H1 (cell line): ENCODE data around the gene BOD1L2.

Experiments
- EGR1 ChIP-seq: IDR thresholded peaks from 2 replicates; pipeline ENCODE4 v1.6.1; 2011; ENCODE audit warnings: low read depth, low read length, borderline replicate concordance
- EP300 ChIP-seq, 2 experiments: IDR thresholded peaks; 1 replicate in 1 of 2; 2 replicates in 1 of 2; pipeline ENCODE4 v1.6.1; 2011 to 2012; ENCODE audit warnings: low read depth in 2 of 2, low read length in 2 of 2, mild to moderate bottlenecking in 2 of 2, borderline replicate concordance in 1 of 2, inconsistent platforms in 1 of 2, moderate library complexity in 1 of 2
- POLR2AphosphoS5 ChIP-seq: IDR thresholded peaks from 2 replicates; pipeline ENCODE4 v1.6.1; 2011; ENCODE audit warnings: low read depth, low read length
- RAD21 ChIP-seq, 2 experiments: IDR thresholded peaks in 1 of 2; conservative IDR thresholded peaks in 1 of 2; 2 replicates each; pipeline ENCODE4 v1.6.1; 2011; ENCODE audit warnings: low read depth in 2 of 2, low read length in 2 of 2, improper control_type of control experiment in 1 of 2, inconsistent platforms in 1 of 2, mild to moderate bottlenecking in 1 of 2, moderate library complexity in 1 of 2
- SIN3A ChIP-seq, 2 experiments: IDR thresholded peaks in 1 of 2; conservative IDR thresholded peaks in 1 of 2; 2 replicates each; pipeline ENCODE4 v1.6.1; 2011 to 2012; ENCODE audit warnings: low read length in 2 of 2, improper control_type of control experiment in 1 of 2, low read depth in 1 of 2, mild to moderate bottlenecking in 1 of 2
- TF ChIP-seq, protein P1 (sequence below), 3 experiments: IDR thresholded peaks; 1 replicate in 2 of 3; 2 replicates in 1 of 3; pipeline versions ENCODE4 v1.5.1 to v1.6.1; 2011; ENCODE audit warnings: low read length in 3 of 3, mild to moderate bottlenecking in 3 of 3, inconsistent platforms in 2 of 3, low read depth in 1 of 3, moderate library complexity in 1 of 3; ENCODE audit not compliant: insufficient read depth in 1 of 3; ENCODE audit errors: control extremely low read depth in 1 of 3

DNA sequence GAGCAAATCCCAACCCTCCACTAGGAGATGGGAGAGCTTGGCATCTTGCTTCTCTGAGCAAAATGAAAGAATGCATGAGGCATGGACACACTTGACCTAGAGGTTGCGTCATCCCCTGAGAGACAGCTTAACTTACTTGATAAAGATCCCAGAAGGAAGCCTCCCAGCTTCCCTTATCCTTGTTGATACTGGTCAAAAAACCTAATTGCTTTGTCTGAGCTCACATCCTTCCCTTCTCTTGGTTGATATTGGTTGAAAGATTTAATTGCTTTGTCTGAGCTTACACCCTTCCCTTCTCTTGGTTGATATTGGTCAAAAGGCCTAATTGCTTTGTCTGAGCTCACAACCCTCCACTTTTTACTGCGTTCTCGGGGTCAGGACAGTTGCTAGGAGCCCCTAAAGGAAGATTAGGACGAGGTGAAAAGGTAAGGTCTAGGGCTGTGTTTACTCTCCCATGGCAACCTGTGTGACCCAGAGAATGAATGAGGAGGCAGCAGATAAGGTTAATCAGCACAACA lies 12.2 kb upstream of the BOD1L2 start:
- TF ChIP-seq RAD21 (IDR thresholded peaks at IDR 0.05 in 1 of 2, conservative IDR thresholded peaks at IDR 0.05 in 1 of 2; ENCODE audit: low read depth in 2 of 2, low read length in 2 of 2) (no peak), POLR2AphosphoS5 (no peak), EGR1 (no peak), EP300 (IDR thresholded peaks at IDR 0.05; ENCODE audit: borderline replicate concordance in 1 of 2, low read depth in 2 of 2, low read length in 2 of 2) (no peak), SIN3A (conservative IDR thresholded peaks at IDR 0.05 in 1 of 2, IDR thresholded peaks at IDR 0.05 in 1 of 2; ENCODE audit: low read depth in 1 of 2, low read length in 2 of 2) (no peak)
- TF ChIP-seq, protein P1, sequence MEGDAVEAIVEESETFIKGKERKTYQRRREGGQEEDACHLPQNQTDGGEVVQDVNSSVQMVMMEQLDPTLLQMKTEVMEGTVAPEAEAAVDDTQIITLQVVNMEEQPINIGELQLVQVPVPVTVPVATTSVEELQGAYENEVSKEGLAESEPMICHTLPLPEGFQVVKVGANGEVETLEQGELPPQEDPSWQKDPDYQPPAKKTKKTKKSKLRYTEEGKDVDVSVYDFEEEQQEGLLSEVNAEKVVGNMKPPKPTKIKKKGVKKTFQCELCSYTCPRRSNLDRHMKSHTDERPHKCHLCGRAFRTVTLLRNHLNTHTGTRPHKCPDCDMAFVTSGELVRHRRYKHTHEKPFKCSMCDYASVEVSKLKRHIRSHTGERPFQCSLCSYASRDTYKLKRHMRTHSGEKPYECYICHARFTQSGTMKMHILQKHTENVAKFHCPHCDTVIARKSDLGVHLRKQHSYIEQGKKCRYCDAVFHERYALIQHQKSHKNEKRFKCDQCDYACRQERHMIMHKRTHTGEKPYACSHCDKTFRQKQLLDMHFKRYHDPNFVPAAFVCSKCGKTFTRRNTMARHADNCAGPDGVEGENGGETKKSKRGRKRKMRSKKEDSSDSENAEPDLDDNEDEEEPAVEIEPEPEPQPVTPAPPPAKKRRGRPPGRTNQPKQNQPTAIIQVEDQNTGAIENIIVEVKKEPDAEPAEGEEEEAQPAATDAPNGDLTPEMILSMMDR (IDR thresholded peaks at IDR 0.05; ENCODE audit: control extremely low read depth in 1 of 3, insufficient read depth in 1 of 3, low read depth in 1 of 3, low read length in 3 of 3) = no peak
